HG03097 (cell line): ENCODE data around the gene ZNF879.

Experiments
- ATAC-seq: cut with Tn5 transposase; IDR thresholded peaks from one replicate; pipeline ENCODE4 v1.9.1; 2021; ENCODE audit not compliant: unreplicated experiment, low FRiP score

The ZNF879 gene

GRCh38 chr5:179006564-179006963 lies 17.0 kb upstream of the ZNF879 start:
- ATAC-seq, result no peak

- ATAC-seq, result no peak
Measured at GRCh38 chr5:179008667-179009066, 14.9 kb upstream of the ZNF879 start.

GRCh38 chr5:179033004-179033580 lies 9.5 kb downstream of the ZNF879 start:
- ATAC-seq, result no peak

GRCh38 chr5:179044765-179045164 lies 21.2 kb downstream of the ZNF879 start:
- no peak for ATAC-seq

- no peak for ATAC-seq
Measured at GRCh38 chr5:179051784-179052183, 28.2 kb downstream of the ZNF879 start.

GRCh38 chr5:179054036-179054785 lies 30.6 kb downstream of the ZNF879 start:
- ATAC-seq, result no peak

- ATAC-seq, result no peak
Measured at GRCh38 chr5:179054876-179055275, 31.3 kb downstream of the ZNF879 start.

GRCh38 chr5:179055436-179055835 lies 31.8 kb downstream of the ZNF879 start:
- ATAC-seq, result no peak

- no peak for ATAC-seq
Measured at GRCh38 chr5:179055841-179056240, 32.2 kb downstream of the ZNF879 start.

GRCh38 chr5:179060116-179061008 lies 36.8 kb downstream of the ZNF879 start, which contains the start of gene ZNF354C:
Gene ZNF354C, plus strand, starts transcription at chr5:179060373. Its CDS starts 1,696 bp downstream, at chr5:179062069.
- peak; percentile 69 for ATAC-seq

- ATAC-seq, result no peak
Measured at GRCh38 chr5:179061025-179061424, 37.4 kb downstream of the ZNF879 start.

GRCh38 chr5:179065703-179066102 lies 42.1 kb downstream of the ZNF879 start:
- no peak for ATAC-seq

- no peak for ATAC-seq
Measured at GRCh38 chr5:179079165-179079987, 55.8 kb downstream of the ZNF879 start.

GRCh38 chr5:179080724-179081123 lies 57.1 kb downstream of the ZNF879 start:
- ATAC-seq, result no peak
